ENCODE measurements around the gene BORCS5. TPM values are rescaled to one million over a fixed set of nuclear protein-coding genes. Genes with fewer than 3 reads are reported as not detected.

The BORCS5 gene
- total and polyA plus RNA-seq, 10 donors: 3.3 to 25.9 (median 14.9) TPM

GRCh38 chr12:12323118-12323517, 33.8 kb upstream of the BORCS5 start:
- TF ChIP-seq CTCF (IDR thresholded peaks at IDR 0.05 in 8 of 11, conservative IDR thresholded peaks at IDR 0.05 in 3 of 11) (no peak), POLR2AphosphoS5 (IDR thresholded peaks at IDR 0.05) (no peak), POLR2A (IDR thresholded peaks at IDR 0.05) (no peak)
- H3K9me3 ChIP-seq: no peaks in the 10 kb centered on the region
- no peaks in the 10 kb centered on the region for H3K27me3 ChIP-seq (replicated peaks in 1 of 7)
- no peaks in the 10 kb centered on the region for H3K36me3 ChIP-seq
- DNase-seq: no peak
- H3K27ac ChIP-seq: no peak overlapping the region
- intact Hi-C loops (cut with DNase I; ENCODE audit: low total_unique reads): loop anchor here (10.0 kb wide), 2 partner anchors 238 to 738 kb away; no protein-coding TSS in a partner anchor
- peaks cover 3 to 14% (median 10%) of the 10 kb centered on the region in 6 donors for H3K4me1 ChIP-seq
- H3K4me3 ChIP-seq: no peak overlapping the region
- WGBS, 5 donors: 66 to 89% (median 82%) methylated on average over 3 to 4 of the region's 4 CpGs

- no peaks in the 10 kb centered on the region for H3K36me3 ChIP-seq
- WGBS, 5 donors: 88 to 94% (median 92%) methylated on average over 9 of the region's 9 CpGs
- no peaks in the 10 kb centered on the region for H3K9me3 ChIP-seq
- TF ChIP-seq POLR2A (IDR thresholded peaks at IDR 0.05): no peak
- TF ChIP-seq POLR2AphosphoS5 (IDR thresholded peaks at IDR 0.05): no peak
- peak; percentile 2 for DNase-seq
- H3K4me3 ChIP-seq: no peak overlapping the region
- intact Hi-C loops (cut with DNase I; ENCODE audit: low total_unique reads): loop anchor here (10.0 kb wide), 2 partner anchors 239 to 739 kb away; no protein-coding TSS in a partner anchor
- no peaks in the 10 kb centered on the region for H3K27me3 ChIP-seq (replicated peaks in 1 of 7)
- H3K4me1 ChIP-seq: peaks cover 3 to 16% (median 10%) of the 10 kb centered on the region in 6 donors
- no peak overlapping the region for H3K27ac ChIP-seq
Measured at GRCh38 chr12:12323591-12323990, 33.3 kb upstream of the BORCS5 start.

GRCh38 chr12:12326262-12326661, 30.6 kb upstream of the BORCS5 start:
- peak; percentile 22 for DNase-seq
- TF ChIP-seq POLR2A (IDR thresholded peaks at IDR 0.05): no peak
- no peak for TF ChIP-seq CTCF (IDR thresholded peaks at IDR 0.05 in 8 of 11, conservative IDR thresholded peaks at IDR 0.05 in 3 of 11)
- TF ChIP-seq POLR2AphosphoS5 (IDR thresholded peaks at IDR 0.05): no peak
- WGBS, 5 donors: 92 to 99% (median 95%) methylated on average over 3 of the region's 3 CpGs
- intact Hi-C loops (cut with DNase I; ENCODE audit: low total_unique reads): loop anchor here (10.0 kb wide), 2 partner anchors 241 to 741 kb away; no protein-coding TSS in a partner anchor
- no peaks in the 10 kb centered on the region for H3K9me3 ChIP-seq
- peaks cover 0 to 22% (median 0%) of the 10 kb centered on the region in 6 donors for H3K36me3 ChIP-seq
- no peak overlapping the region for H3K27ac ChIP-seq
- peaks cover 3 to 16% (median 10%) of the 10 kb centered on the region in 6 donors for H3K4me1 ChIP-seq
- H3K27me3 ChIP-seq (replicated peaks in 1 of 7): no peaks in the 10 kb centered on the region
- H3K4me3 ChIP-seq: no peak overlapping the region

GRCh38 chr12:12327802-12328201, 29.1 kb upstream of the BORCS5 start:
- H3K36me3 ChIP-seq: peaks cover 0 to 34% (median 0%) of the 10 kb centered on the region in 6 donors
- H3K27ac ChIP-seq: peak overlapping the region in 4 of 8 donors; percentile 5 to 35 (median 14)

More at GRCh38 chr12:12327802-12328201, 29.1 kb upstream of the BORCS5 start:
- H3K9me3 ChIP-seq: no peaks in the 10 kb centered on the region
- H3K27me3 ChIP-seq (replicated peaks in 1 of 7): no peaks in the 10 kb centered on the region
- TF ChIP-seq POLR2AphosphoS5 (IDR thresholded peaks at IDR 0.05) (no peak), CTCF (IDR thresholded peaks at IDR 0.05 in 8 of 11, conservative IDR thresholded peaks at IDR 0.05 in 3 of 11) (peak; percentile 36 to 74 (median 63))
- WGBS, 5 donors: 0 to 4% (median 3%) methylated on average over 1 of the region's 1 CpG
- H3K4me1 ChIP-seq: peaks cover 3 to 16% (median 10%) of the 10 kb centered on the region in 6 donors
- H3K4me3 ChIP-seq: no peak overlapping the region
- intact Hi-C loops (cut with DNase I; ENCODE audit: low total_unique reads): loop anchor here (10.0 kb wide), 2 partner anchors 243 to 743 kb away; no protein-coding TSS in a partner anchor
- no peak for DNase-seq
